K562 treated with DMSO at 1 percent for 48 hours (cell line): ENCODE results near the gene SLCO1A2. TPM values are rescaled to one million over a fixed set of nuclear protein-coding genes. Genes with fewer than 3 reads are reported as not detected.

Experiments used
- total RNA-seq: library from RNA; unstranded; fragments of 300-600 nt; gene quantifications from 2 replicates; pipeline ENCODE4 v1.2.3, GENCODE V29; 2022; ENCODE audit warnings: low replicate concordance; ENCODE audit errors: extremely low read depth

Gene SLCO1A2
- total RNA-seq = not detected in 2 replicates

GRCh38 chr12:21334771-21335325 lies at the start of gene SLCO1A2:
SLCO1A2 (minus strand) TSS chr12:21334917; CDS start chr12:21334647, 270 bp downstream.

GRCh38 chr12:21372602-21373001 lies 37.9 kb upstream of the SLCO1A2 start, which contains the start of gene IAPP:
IAPP (plus strand) TSS chr12:21372902; CDS start chr12:21373352, 450 bp downstream.

Other genes starting within 250 kb of the SLCO1A2 start
- gene SLCO1B1, start 203.7 kb downstream of the SLCO1A2 start, total RNA-seq = not detected in 2 replicates
- gene IAPP, start 38.0 kb upstream of the SLCO1A2 start, total RNA-seq = not detected in 2 replicates
- gene PYROXD1, start 102.7 kb upstream of the SLCO1A2 start, total RNA-seq = not detected in 2 replicates
- not detected in 2 replicates for gene RECQL, start 166.7 kb upstream of the SLCO1A2 start, total RNA-seq
- gene GOLT1B, start 166.9 kb upstream of the SLCO1A2 start, total RNA-seq = not detected in 2 replicates
- gene SPX, start 191.4 kb upstream of the SLCO1A2 start, total RNA-seq = not detected in 2 replicates